Mammary epithelial cell (primary cell): ENCODE measurements around the gene TMEM255B.
"Not testable (repeated sequence)": the region's sequence is repeated elsewhere in the genome, so short reads cannot be mapped to it uniquely, and the experiment has no call there.

Experiments used
- EZH2 ChIP-seq: IDR thresholded peaks from 2 replicates; pipeline ENCODE4 v1.6.1; 2012; ENCODE audit warnings: low read length, inconsistent platforms, borderline replicate concordance
- TF ChIP-seq, protein P1 (sequence below), 2 donors: IDR thresholded peaks in 1 of 2; conservative IDR thresholded peaks in 1 of 2; 2 replicates each; pipeline ENCODE4 v1.5.1; 2011 to 2012; ENCODE audit warnings: inconsistent platforms in 2 of 2, low read length in 2 of 2, mild to moderate bottlenecking in 2 of 2, control low read depth in 1 of 2, low read depth in 1 of 2; ENCODE audit not compliant: insufficient read depth in 1 of 2; ENCODE audit errors: extremely low read depth in 1 of 2

DNA sequence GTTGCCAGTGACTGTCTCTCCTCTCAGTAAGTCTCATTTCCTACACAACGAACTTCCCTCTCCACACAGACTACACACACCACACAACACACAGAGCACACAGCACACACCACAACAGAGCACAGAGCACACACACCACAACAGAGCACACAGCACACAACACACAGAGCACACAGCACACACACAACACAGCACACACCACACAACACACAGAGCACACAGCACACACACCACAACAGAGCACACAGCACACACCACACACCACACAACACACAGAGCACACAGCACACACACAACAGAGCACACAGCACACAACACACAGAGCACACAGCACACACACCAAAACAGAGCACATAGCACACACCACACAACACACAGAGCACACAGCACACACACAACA is 36.3 kb downstream of the TMEM255B start:
- TF ChIP-seq, protein P1, sequence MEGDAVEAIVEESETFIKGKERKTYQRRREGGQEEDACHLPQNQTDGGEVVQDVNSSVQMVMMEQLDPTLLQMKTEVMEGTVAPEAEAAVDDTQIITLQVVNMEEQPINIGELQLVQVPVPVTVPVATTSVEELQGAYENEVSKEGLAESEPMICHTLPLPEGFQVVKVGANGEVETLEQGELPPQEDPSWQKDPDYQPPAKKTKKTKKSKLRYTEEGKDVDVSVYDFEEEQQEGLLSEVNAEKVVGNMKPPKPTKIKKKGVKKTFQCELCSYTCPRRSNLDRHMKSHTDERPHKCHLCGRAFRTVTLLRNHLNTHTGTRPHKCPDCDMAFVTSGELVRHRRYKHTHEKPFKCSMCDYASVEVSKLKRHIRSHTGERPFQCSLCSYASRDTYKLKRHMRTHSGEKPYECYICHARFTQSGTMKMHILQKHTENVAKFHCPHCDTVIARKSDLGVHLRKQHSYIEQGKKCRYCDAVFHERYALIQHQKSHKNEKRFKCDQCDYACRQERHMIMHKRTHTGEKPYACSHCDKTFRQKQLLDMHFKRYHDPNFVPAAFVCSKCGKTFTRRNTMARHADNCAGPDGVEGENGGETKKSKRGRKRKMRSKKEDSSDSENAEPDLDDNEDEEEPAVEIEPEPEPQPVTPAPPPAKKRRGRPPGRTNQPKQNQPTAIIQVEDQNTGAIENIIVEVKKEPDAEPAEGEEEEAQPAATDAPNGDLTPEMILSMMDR (conservative IDR thresholded peaks at IDR 0.05 in 1 of 2, IDR thresholded peaks at IDR 0.05 in 1 of 2; ENCODE audit: extremely low read depth in 1 of 2, insufficient read depth in 1 of 2, low read depth in 1 of 2, low read length in 2 of 2), result not testable (repeated sequence)
- TF ChIP-seq EZH2, result not testable (repeated sequence)
